Measurements from ENCODE around the gene PPIL6.

- no peak for TF ChIP-seq POLR2A (IDR thresholded peaks at IDR 0.05; ENCODE audit: low read depth, low read length)
- no peak for TF ChIP-seq POLR2AphosphoS5 (IDR thresholded peaks at IDR 0.05; ENCODE audit: low read depth, low read length)
Measured at GRCh38 chr6:109389650-109390274, 50.7 kb downstream of the PPIL6 start.

Data from GM12892 (cell line).